HUES64 (cell line): ENCODE results near the gene MLX.
"Not testable (repeated sequence)": the region's sequence is repeated elsewhere in the genome, so short reads cannot be mapped to it uniquely, and the experiment has no call there.

ENCODE experiments used
- H3K27ac ChIP-seq: 2 replicates; pipeline ENCODE4 v1.7.0; 2013; ENCODE audit warnings: low read depth, low read length, inconsistent platforms
- H3K27me3 ChIP-seq: 2 replicates; pipeline ENCODE4 v1.6.1; 2013; ENCODE audit warnings: mild to moderate bottlenecking, low read length; ENCODE audit not compliant: insufficient read depth
- H3K36me3 ChIP-seq: 2 replicates; pipeline ENCODE4 v1.6.1; 2013; ENCODE audit warnings: mild to moderate bottlenecking, low read length; ENCODE audit not compliant: insufficient read depth
- H3K4me1 ChIP-seq: 2 replicates; pipeline ENCODE4 v1.6.1; 2013; ENCODE audit warnings: mild to moderate bottlenecking, low read length, moderate library complexity; ENCODE audit not compliant: insufficient read depth
- H3K4me3 ChIP-seq: 2 replicates; pipeline ENCODE4 v1.5.1; 2013; ENCODE audit warnings: mild to moderate bottlenecking, low read length, moderate library complexity
- H3K9ac ChIP-seq: 2 replicates; pipeline ENCODE4 v1.6.1; 2013; ENCODE audit warnings: mild to moderate bottlenecking, low read depth, low read length
- H3K9me3 ChIP-seq: 2 replicates; pipeline ENCODE4 v1.6.1; 2013; ENCODE audit warnings: low read depth, low read length; ENCODE audit not compliant: insufficient read depth
- WGBS: fragments of 150-250, 120-280 bp; methylation state at CpG from one replicate; pipeline ENCODE4 v1.1.7; 2013; ENCODE audit warnings: missing lambda C conversion rate; 5-methylcytosine and 5-hydroxymethylcytosine counted together

Gene MLX

GRCh38 chr17:42612013-42612412 lies 45.1 kb downstream of the MLX start:
- WGBS = 93% methylated on average over 4 of the region's 4 CpGs
- H3K4me1 ChIP-seq = peaks cover 11% of the 10 kb centered on the region
- H3K4me3 ChIP-seq = no peak overlapping the region
- H3K36me3 ChIP-seq = peaks cover 48% of the 10 kb centered on the region
- H3K27ac ChIP-seq = no peak overlapping the region
- H3K9me3 ChIP-seq = no peaks in the 10 kb centered on the region
- no peak overlapping the region for H3K9ac ChIP-seq
- no peaks in the 10 kb centered on the region for H3K27me3 ChIP-seq

- Histone ChIP-seq H3K4me1 (peaks cover 6% of the 10 kb centered on the region), H3K4me3 (no peak overlapping the region), H3K9ac (no peak overlapping the region), H3K27me3 (no peaks in the 10 kb centered on the region), H3K36me3 (peaks cover 48% of the 10 kb centered on the region), H3K27ac (no peak overlapping the region), H3K9me3 (no peaks in the 10 kb centered on the region)
- 96% methylated on average over 16 of the region's 17 CpGs for WGBS
These were observed 46.9 kb downstream of the MLX start for GRCh38 chr17:42613699-42614295.

- H3K36me3 ChIP-seq = peaks cover 30% of the 10 kb centered on the region
- H3K9me3 ChIP-seq = no peaks in the 10 kb centered on the region
- H3K4me1 ChIP-seq = peaks cover 5% of the 10 kb centered on the region
- H3K9ac ChIP-seq = no peak overlapping the region
- 85% methylated on average over 4 of the region's 4 CpGs for WGBS
- H3K4me3 ChIP-seq = no peak overlapping the region
- H3K27me3 ChIP-seq = no peaks in the 10 kb centered on the region
- H3K27ac ChIP-seq = no peak overlapping the region
These were observed 51.1 kb downstream of the MLX start for GRCh38 chr17:42617956-42618431.

DNA sequence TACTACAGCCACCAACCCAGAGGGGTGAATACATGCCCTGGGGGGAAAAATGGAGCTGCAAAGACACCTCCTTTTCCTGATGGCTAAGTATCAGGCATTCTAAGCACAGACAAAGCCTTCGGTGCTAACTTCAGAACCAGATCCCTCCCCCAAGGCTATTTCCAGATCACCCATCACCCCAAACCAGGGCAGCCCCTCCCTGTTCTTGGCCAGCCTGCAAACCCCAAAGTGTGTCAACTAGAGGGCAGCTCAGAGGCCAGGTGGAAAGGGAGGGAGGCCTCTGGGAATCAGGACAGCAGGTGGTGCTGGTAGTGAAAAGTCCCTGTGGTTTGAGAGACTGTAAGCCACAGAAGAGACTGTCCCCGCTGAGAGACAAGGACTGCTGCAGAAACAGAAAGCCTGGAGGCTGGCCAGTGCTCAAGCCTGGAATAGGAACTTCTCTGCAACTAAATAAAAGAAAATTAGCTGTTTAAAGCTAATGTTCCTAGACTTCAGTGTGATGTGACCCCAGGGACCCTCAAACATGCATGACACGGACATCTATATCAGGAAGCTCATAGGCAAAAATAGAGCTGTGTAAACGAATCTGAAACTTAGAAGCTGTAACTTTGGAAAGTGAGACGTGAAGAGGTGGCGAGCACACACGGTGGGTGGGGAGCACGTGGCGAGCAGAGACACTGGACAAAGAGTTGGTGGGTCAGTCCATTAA lies 51.7 kb downstream of the MLX start:
- H3K4me1 ChIP-seq = peaks cover 5% of the 10 kb centered on the region
- no peaks in the 10 kb centered on the region for H3K27me3 ChIP-seq
- WGBS = 74% methylated on average over 9 of the region's 9 CpGs
- H3K36me3 ChIP-seq = peaks cover 24% of the 10 kb centered on the region
- no peak overlapping the region for H3K9ac ChIP-seq
- H3K9me3 ChIP-seq = no peaks in the 10 kb centered on the region
- H3K27ac ChIP-seq = no peak overlapping the region
- no peak overlapping the region for H3K4me3 ChIP-seq

GRCh38 chr17:42621987-42622386 lies 55.1 kb downstream of the MLX start:
- H3K27ac ChIP-seq, H3K9me3 ChIP-seq, H3K27me3 ChIP-seq, H3K4me1 ChIP-seq, H3K9ac ChIP-seq, H3K4me3 ChIP-seq, H3K36me3 ChIP-seq: not testable (repeated sequence)
- WGBS = 81% methylated on average over 3 of the region's 3 CpGs
